CD14-positive monocyte (primary cell): ENCODE results near the gene AQP12A. TPM values are rescaled to one million over a fixed set of nuclear protein-coding genes. Genes with fewer than 3 reads are reported as not detected.

ENCODE experiments used
- DNase-seq, 3 donors: peaks; one replicate each; pipeline ENCODE4 v3.0.0-alpha.2; 2011 to 2022
- H2AFZ ChIP-seq: 2 replicates; pipeline ENCODE4 v1.6.0; 2012; ENCODE audit warnings: mild to moderate bottlenecking, low read depth, low read length, inconsistent platforms; ENCODE audit not compliant: insufficient read depth, poor library complexity, severe bottlenecking
- H3K27ac ChIP-seq, 2 donors: 1 replicate in 1 of 2; 2 replicates in 1 of 2; pipeline ENCODE4 v1.5.1; 2012 to 2013; ENCODE audit warnings: low read length in 2 of 2, control low read depth in 1 of 2, inconsistent platforms in 1 of 2, low read depth in 1 of 2, mild to moderate bottlenecking in 1 of 2
- H3K27me3 ChIP-seq, 2 donors: one replicate each; pipeline versions ENCODE4 v1.6.0 to v1.6.1; 2011 to 2013; ENCODE audit warnings: low read length in 2 of 2; ENCODE audit not compliant: control insufficient read depth in 2 of 2, insufficient read depth in 2 of 2
- H3K36me3 ChIP-seq, 2 donors: replicated peaks in 1 of 2; 1 replicate in 1 of 2; 2 replicates in 1 of 2; pipeline versions ENCODE4 v1.5.1 to v1.6.1; 2012 to 2013; ENCODE audit warnings: low read length in 2 of 2, control low read depth in 1 of 2, inconsistent platforms in 1 of 2, mild to moderate bottlenecking in 1 of 2; ENCODE audit not compliant: insufficient read depth in 2 of 2, control insufficient read depth in 1 of 2
- H3K4me1 ChIP-seq, 2 donors: 1 replicate in 1 of 2; 2 replicates in 1 of 2; pipeline versions ENCODE4 v1.5.1 to v1.6.1; 2012 to 2013; ENCODE audit warnings: low read length in 2 of 2, control low read depth in 1 of 2, inconsistent platforms in 1 of 2, mild to moderate bottlenecking in 1 of 2, moderate library complexity in 1 of 2; ENCODE audit not compliant: insufficient read depth in 2 of 2, control insufficient read depth in 1 of 2
- H3K4me2 ChIP-seq: replicated peaks from 2 replicates; pipeline ENCODE3; 2012; ENCODE audit warnings: low read length, moderate library complexity, mild to moderate bottlenecking; ENCODE audit not compliant: poor library complexity, severe bottlenecking; ENCODE audit errors: extremely low read depth
- H3K4me3 ChIP-seq, 3 experiments: fragments of 200-600 bp in 1 of 3; sonication (generic) in 1 of 3; replicated peaks in 1 of 3; 1 replicate in 2 of 3; 2 replicates in 1 of 3; pipeline ENCODE4 v1.5.1; 2011 to 2013; ENCODE audit warnings: low read length in 3 of 3, mild to moderate bottlenecking in 3 of 3, control low read depth in 2 of 3, low read depth in 2 of 3, inconsistent platforms in 1 of 3, moderate library complexity in 1 of 3
- H3K79me2 ChIP-seq: 2 replicates; pipeline ENCODE4 v1.6.0; 2012; ENCODE audit warnings: mild to moderate bottlenecking, control low read depth, inconsistent platforms, low read length, moderate library complexity; ENCODE audit not compliant: insufficient read depth
- H3K9ac ChIP-seq: 2 replicates; pipeline ENCODE4 v1.6.0; 2017; ENCODE audit warnings: low read length, mild to moderate bottlenecking; ENCODE audit not compliant: insufficient read depth, poor library complexity, severe bottlenecking
- H3K9me3 ChIP-seq, 2 donors: replicated peaks in 1 of 2; 1 replicate in 1 of 2; 2 replicates in 1 of 2; pipeline versions ENCODE4 v1.5.1 to v1.6.1; 2012 to 2013; ENCODE audit warnings: low read length in 2 of 2, control low read depth in 1 of 2; ENCODE audit not compliant: control insufficient read depth in 1 of 2, insufficient read depth in 1 of 2
- H4K20me1 ChIP-seq: 2 replicates; pipeline ENCODE4 v1.6.0; 2012; ENCODE audit warnings: mild to moderate bottlenecking, low read length, control low read depth, moderate library complexity; ENCODE audit not compliant: insufficient read depth
- H3K27ac Mint-ChIP-seq, 7 donors: one replicate each; pipeline ENCODE4 v1.8.0; 2020; ENCODE audit warnings: mild to moderate bottlenecking in 7 of 7, mixed read lengths in 7 of 7, moderate library complexity in 6 of 7, inconsistent platforms in 2 of 7
- H3K27me3 Mint-ChIP-seq, 3 donors: one replicate each; pipeline ENCODE4 v1.8.0; 2021 to 2022; ENCODE audit warnings: low read depth in 3 of 3, mild to moderate bottlenecking in 3 of 3, mixed read lengths in 3 of 3, moderate library complexity in 3 of 3, inconsistent platforms in 1 of 3
- H3K36me3 Mint-ChIP-seq, 2 donors: one replicate each; pipeline ENCODE4 v1.8.0; 2020; ENCODE audit warnings: mixed read lengths in 2 of 2, inconsistent platforms in 1 of 2, mild to moderate bottlenecking in 1 of 2
- H3K4me1 Mint-ChIP-seq: one replicate; pipeline ENCODE4 v1.8.0; 2020; ENCODE audit warnings: mild to moderate bottlenecking, mixed read lengths
- H3K4me3 Mint-ChIP-seq, 2 donors: one replicate each; pipeline ENCODE4 v1.8.0; 2020; ENCODE audit warnings: mild to moderate bottlenecking in 2 of 2, mixed read lengths in 2 of 2, moderate library complexity in 1 of 2
- H3K9me3 Mint-ChIP-seq, 7 donors: one replicate each; pipeline ENCODE4 v1.8.0; 2020 to 2022; ENCODE audit warnings: mixed read lengths in 7 of 7, mild to moderate bottlenecking in 6 of 7, moderate library complexity in 6 of 7, inconsistent platforms in 2 of 7
- WGBS: methylation state at CpG from one replicate; pipeline ENCODE4 v1.1.5; 2013; ENCODE audit warnings: missing lambda C conversion rate; ENCODE audit not compliant: insufficient coverage; 5-methylcytosine and 5-hydroxymethylcytosine counted together
- intact Hi-C, 2 donors: fragments of 100-400 bp; cut with micrococcal nuclease; formaldehyde crosslinking; loops; one replicate each; pipeline versions ENCODE4 v1.15.0 to v1.15.1; 2023
- polyA plus RNA-seq, 3 donors: library from polyadenylated mRNA; depleted of rRNA in 1 of 3; unstranded in 2 of 3; stranded (reverse) in 1 of 3; fragments of 300-500 nt in 2 of 3; fragments of >200 nt in 1 of 3; fragmentation: Illumina TruSeq in 2 of 3; gene quantifications; 1 replicate in 2 of 3; 2 replicates in 1 of 3; pipeline ENCODE4 v1.2.3, GENCODE V29; 2012 to 2021
- TF ChIP-seq, protein P1 (sequence below): fragments of 200-600 bp; IDR thresholded peaks from one replicate; pipeline ENCODE4 v1.8.0; 2022; ENCODE audit warnings: antibody characterized with exemption, mild to moderate bottlenecking

AQP12A gene
- polyA plus RNA-seq, 3 donors, result not detected

DNA sequence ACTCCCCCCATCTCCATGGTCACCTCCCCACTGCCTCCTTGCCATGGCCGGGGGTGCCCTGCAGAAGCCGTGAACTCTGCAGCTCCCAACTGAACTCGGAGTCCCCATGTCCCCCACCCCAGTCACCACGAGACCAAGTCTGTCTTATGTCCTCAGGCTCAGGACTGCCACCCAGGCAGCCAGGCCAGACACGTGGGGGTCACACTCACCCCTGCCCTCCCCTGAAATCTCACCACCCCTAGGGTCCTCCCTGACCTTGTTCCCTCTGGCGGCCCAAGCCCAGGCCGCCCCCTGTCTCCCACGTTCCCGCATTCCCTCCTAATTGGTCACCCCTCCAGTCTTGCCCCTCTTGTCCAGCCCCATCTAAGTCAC, 11.0 kb downstream of the AQP12A start:
- Histone ChIP-seq H3K27me3 (no peaks in the 10 kb centered on the region), H3K9me3 (no peaks in the 10 kb centered on the region), H3K4me1 (peaks cover 14 to 17% of the 10 kb centered on the region in 2 donors), H3K4me2 (no peak overlapping the region), H3K36me3 (no peaks in the 10 kb centered on the region), H4K20me1 (no peaks in the 10 kb centered on the region), H3K79me2 (no peaks in the 10 kb centered on the region), H3K4me3 (no peak overlapping the region), H2AFZ (no peak overlapping the region), H3K27ac (no peak overlapping the region), H3K9ac (no peak overlapping the region)
- WGBS, result 97% methylated on average over 9 of the region's 9 CpGs
- TF ChIP-seq, protein P1, sequence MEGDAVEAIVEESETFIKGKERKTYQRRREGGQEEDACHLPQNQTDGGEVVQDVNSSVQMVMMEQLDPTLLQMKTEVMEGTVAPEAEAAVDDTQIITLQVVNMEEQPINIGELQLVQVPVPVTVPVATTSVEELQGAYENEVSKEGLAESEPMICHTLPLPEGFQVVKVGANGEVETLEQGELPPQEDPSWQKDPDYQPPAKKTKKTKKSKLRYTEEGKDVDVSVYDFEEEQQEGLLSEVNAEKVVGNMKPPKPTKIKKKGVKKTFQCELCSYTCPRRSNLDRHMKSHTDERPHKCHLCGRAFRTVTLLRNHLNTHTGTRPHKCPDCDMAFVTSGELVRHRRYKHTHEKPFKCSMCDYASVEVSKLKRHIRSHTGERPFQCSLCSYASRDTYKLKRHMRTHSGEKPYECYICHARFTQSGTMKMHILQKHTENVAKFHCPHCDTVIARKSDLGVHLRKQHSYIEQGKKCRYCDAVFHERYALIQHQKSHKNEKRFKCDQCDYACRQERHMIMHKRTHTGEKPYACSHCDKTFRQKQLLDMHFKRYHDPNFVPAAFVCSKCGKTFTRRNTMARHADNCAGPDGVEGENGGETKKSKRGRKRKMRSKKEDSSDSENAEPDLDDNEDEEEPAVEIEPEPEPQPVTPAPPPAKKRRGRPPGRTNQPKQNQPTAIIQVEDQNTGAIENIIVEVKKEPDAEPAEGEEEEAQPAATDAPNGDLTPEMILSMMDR, result no peak
- Mint-ChIP-seq H3K4me1 (peaks cover 21% of the 10 kb centered on the region), H3K9me3 (no peaks in the 10 kb centered on the region), H3K27me3 (peaks cover 5 to 7% (median 6%) of the 10 kb centered on the region in 3 donors), H3K4me3 (no peak overlapping the region), H3K36me3 (no peaks in the 10 kb centered on the region), H3K27ac (no peak overlapping the region)
- intact Hi-C loops, result loop anchor here (5.0 kb wide), 1 partner anchor 190 kb away; no protein-coding TSS in a partner anchor
- DNase-seq, result no peak

DNA sequence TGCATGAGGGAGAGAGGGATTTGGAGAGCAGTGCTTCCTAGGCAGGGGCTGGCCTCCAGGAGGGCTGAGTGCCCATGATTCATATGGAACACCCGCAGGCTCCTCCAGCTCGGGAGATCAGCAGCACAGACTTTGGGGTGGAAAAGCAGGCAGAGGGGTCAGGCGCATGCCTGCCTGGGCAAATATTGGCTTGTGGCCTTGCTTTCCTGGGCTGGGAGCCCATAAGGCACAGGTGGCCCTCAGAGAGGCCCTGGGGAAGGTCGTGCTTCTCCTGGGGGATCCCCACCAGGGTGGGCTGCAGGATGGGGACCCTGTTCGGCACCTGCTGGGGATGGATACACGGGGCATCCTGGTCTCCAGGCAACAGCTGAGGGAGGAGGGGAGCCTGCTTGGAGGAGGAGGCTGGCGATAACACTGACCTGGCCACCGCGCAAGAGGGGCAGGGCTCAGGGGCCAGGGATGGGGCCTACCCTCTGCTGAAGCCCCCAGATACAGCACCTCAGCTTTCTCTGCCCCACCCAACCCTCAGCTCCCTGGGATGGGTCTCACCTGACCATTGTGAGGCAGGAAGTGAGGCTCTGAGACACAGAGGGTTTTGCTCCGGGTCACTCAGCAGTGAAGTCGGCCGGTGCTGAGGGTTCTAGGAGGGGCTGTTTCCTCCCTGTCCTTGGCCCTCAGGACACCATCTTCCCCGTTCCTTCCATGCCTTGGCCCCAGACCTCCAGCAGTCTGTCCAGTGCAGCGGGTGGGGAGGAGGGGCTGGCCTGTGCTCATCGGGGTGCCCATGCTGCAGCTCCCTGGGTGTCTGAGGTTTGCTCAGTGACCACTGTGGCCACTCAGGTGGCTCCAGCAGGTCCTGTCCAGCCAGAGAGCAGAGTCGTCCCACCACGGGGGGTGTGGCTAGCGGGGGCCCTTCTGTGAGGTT, 12.0 kb downstream of the AQP12A start:
- Histone ChIP-seq H3K36me3 (no peaks in the 10 kb centered on the region), H2AFZ (no peak overlapping the region), H3K9me3 (no peaks in the 10 kb centered on the region), H3K27ac (no peak overlapping the region), H3K4me3 (no peak overlapping the region), H3K4me2 (no peak overlapping the region), H3K79me2 (no peaks in the 10 kb centered on the region), H3K27me3 (no peaks in the 10 kb centered on the region), H4K20me1 (no peaks in the 10 kb centered on the region), H3K4me1 (peaks cover 14 to 17% of the 10 kb centered on the region in 2 donors), H3K9ac (no peak overlapping the region)
- no peaks in the 10 kb centered on the region for H3K36me3 Mint-ChIP-seq
- TF ChIP-seq, protein P1, result no peak
- no peaks in the 10 kb centered on the region for H3K9me3 Mint-ChIP-seq
- no peak overlapping the region for H3K4me3 Mint-ChIP-seq
- WGBS, result 90% methylated on average over 15 of the region's 18 CpGs
- peaks cover 6 to 7% (median 6%) of the 10 kb centered on the region in 3 donors for H3K27me3 Mint-ChIP-seq
- no peak for DNase-seq
- peaks cover 21% of the 10 kb centered on the region for H3K4me1 Mint-ChIP-seq
- intact Hi-C loops, result loop anchor here (5.0 kb wide), 1 partner anchor 191 kb away; no protein-coding TSS in a partner anchor
- H3K27ac Mint-ChIP-seq, result no peak overlapping the region
